ENCODE results near the gene KPNA1. TPM values are rescaled to one million over a fixed set of nuclear protein-coding genes. Genes with fewer than 3 reads are reported as not detected.

KPNA1 gene
- total and polyA plus RNA-seq, 2 of the 13 experiments (the other 11 are each of a cell fraction or from before 2014, with no cell fraction given) = 15.4 to 30.0 TPM

GRCh38 chr3:122564155-122564912 is 49.6 kb upstream of the KPNA1 start, which contains the start of the genes DTX3L and PARP9 (continued):
- TF ChIP-seq, protein P1, sequence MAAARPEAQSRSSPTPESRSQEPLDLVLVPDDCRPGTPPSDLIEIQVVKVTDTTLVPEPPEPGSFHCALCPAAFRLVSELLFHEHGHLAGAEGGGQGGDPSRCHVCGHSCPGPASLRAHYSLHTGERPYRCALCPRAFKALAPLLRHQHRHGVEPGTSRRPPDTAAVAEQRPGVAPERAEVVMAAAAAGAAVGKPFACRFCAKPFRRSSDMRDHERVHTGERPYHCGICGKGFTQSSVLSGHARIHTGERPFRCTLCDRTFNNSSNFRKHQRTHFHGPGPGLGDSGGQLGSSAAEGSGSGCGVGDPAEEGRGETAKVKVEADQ (CRISPR knock-in tag; IDR thresholded peaks at IDR 0.05; ENCODE audit: borderline replicate concordance) = peak; percentile 62; the same call in 1 of the 2 replicates
- TF ChIP-seq, protein P2, sequence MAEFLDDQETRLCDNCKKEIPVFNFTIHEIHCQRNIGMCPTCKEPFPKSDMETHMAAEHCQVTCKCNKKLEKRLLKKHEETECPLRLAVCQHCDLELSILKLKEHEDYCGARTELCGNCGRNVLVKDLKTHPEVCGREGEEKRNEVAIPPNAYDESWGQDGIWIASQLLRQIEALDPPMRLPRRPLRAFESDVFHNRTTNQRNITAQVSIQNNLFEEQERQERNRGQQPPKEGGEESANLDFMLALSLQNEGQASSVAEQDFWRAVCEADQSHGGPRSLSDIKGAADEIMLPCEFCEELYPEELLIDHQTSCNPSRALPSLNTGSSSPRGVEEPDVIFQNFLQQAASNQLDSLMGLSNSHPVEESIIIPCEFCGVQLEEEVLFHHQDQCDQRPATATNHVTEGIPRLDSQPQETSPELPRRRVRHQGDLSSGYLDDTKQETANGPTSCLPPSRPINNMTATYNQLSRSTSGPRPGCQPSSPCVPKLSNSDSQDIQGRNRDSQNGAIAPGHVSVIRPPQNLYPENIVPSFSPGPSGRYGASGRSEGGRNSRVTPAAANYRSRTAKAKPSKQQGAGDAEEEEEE (CRISPR knock-in tag; IDR thresholded peaks at IDR 0.05; ENCODE audit: borderline replicate concordance) = no peak
- TF ChIP-seq ZSCAN12 (CRISPR knock-in tag; IDR thresholded peaks at IDR 0.05) (no peak), RBFOX2 (IDR thresholded peaks at IDR 0.05; ENCODE audit: low read depth, low read length) (peak; percentile 88), SALL1 (CRISPR knock-in tag; IDR thresholded peaks at IDR 0.05) (peak; percentile 78; the same call in 1 of the 2 replicates), ZNF12 (CRISPR knock-in tag; IDR thresholded peaks at IDR 0.05) (peak; percentile 73), ZBTB38 (CRISPR knock-in tag; IDR thresholded peaks at IDR 0.05) (peak; percentile 56; the same call in 1 of the 2 replicates), ZNF740 (CRISPR knock-in tag; IDR thresholded peaks at IDR 0.05) (no peak; the same call in 1 of the 2 replicates), SOX5 (CRISPR knock-in tag; IDR thresholded peaks at IDR 0.05; ENCODE audit: borderline replicate concordance) (no peak), ARNT (IDR thresholded peaks at IDR 0.05) (no peak), GZF1 (CRISPR knock-in tag; IDR thresholded peaks at IDR 0.05) (0 out of 2 replicates have a peak, but pooled peaks have one; percentile 52), CENPT (CRISPR knock-in tag; IDR thresholded peaks at IDR 0.05; ENCODE audit: low read depth) (no peak), ZSCAN22 (CRISPR knock-in tag; IDR thresholded peaks at IDR 0.05) (no peak)
- TF ChIP-seq, protein P3, sequence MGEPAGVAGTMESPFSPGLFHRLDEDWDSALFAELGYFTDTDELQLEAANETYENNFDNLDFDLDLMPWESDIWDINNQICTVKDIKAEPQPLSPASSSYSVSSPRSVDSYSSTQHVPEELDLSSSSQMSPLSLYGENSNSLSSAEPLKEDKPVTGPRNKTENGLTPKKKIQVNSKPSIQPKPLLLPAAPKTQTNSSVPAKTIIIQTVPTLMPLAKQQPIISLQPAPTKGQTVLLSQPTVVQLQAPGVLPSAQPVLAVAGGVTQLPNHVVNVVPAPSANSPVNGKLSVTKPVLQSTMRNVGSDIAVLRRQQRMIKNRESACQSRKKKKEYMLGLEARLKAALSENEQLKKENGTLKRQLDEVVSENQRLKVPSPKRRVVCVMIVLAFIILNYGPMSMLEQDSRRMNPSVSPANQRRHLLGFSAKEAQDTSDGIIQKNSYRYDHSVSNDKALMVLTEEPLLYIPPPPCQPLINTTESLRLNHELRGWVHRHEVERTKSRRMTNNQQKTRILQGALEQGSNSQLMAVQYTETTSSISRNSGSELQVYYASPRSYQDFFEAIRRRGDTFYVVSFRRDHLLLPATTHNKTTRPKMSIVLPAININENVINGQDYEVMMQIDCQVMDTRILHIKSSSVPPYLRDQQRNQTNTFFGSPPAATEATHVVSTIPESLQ (CRISPR knock-in tag; conservative IDR thresholded peaks at IDR 0.05) = no peak
- TF ChIP-seq, protein P4, sequence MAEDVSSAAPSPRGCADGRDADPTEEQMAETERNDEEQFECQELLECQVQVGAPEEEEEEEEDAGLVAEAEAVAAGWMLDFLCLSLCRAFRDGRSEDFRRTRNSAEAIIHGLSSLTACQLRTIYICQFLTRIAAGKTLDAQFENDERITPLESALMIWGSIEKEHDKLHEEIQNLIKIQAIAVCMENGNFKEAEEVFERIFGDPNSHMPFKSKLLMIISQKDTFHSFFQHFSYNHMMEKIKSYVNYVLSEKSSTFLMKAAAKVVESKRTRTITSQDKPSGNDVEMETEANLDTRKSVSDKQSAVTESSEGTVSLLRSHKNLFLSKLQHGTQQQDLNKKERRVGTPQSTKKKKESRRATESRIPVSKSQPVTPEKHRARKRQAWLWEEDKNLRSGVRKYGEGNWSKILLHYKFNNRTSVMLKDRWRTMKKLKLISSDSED (CRISPR knock-in tag; IDR thresholded peaks at IDR 0.05) = no peak
- TF ChIP-seq, protein P5, sequence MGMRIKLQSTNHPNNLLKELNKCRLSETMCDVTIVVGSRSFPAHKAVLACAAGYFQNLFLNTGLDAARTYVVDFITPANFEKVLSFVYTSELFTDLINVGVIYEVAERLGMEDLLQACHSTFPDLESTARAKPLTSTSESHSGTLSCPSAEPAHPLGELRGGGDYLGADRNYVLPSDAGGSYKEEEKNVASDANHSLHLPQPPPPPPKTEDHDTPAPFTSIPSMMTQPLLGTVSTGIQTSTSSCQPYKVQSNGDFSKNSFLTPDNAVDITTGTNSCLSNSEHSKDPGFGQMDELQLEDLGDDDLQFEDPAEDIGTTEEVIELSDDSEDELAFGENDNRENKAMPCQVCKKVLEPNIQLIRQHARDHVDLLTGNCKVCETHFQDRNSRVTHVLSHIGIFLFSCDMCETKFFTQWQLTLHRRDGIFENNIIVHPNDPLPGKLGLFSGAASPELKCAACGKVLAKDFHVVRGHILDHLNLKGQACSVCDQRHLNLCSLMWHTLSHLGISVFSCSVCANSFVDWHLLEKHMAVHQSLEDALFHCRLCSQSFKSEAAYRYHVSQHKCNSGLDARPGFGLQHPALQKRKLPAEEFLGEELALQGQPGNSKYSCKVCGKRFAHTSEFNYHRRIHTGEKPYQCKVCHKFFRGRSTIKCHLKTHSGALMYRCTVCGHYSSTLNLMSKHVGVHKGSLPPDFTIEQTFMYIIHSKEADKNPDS (CRISPR knock-in tag; IDR thresholded peaks at IDR 0.05) = no peak
- TF ChIP-seq, protein P6, sequence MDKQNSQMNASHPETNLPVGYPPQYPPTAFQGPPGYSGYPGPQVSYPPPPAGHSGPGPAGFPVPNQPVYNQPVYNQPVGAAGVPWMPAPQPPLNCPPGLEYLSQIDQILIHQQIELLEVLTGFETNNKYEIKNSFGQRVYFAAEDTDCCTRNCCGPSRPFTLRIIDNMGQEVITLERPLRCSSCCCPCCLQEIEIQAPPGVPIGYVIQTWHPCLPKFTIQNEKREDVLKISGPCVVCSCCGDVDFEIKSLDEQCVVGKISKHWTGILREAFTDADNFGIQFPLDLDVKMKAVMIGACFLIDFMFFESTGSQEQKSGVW (CRISPR knock-in tag; IDR thresholded peaks at IDR 0.05; ENCODE audit: borderline replicate concordance) = no peak
- TF ChIP-seq, protein P7, sequence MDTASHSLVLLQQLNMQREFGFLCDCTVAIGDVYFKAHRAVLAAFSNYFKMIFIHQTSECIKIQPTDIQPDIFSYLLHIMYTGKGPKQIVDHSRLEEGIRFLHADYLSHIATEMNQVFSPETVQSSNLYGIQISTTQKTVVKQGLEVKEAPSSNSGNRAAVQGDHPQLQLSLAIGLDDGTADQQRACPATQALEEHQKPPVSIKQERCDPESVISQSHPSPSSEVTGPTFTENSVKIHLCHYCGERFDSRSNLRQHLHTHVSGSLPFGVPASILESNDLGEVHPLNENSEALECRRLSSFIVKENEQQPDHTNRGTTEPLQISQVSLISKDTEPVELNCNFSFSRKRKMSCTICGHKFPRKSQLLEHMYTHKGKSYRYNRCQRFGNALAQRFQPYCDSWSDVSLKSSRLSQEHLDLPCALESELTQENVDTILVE (CRISPR knock-in tag; IDR thresholded peaks at IDR 0.05) = no peak

All from HepG2 (cell line).